Caki2 (cell line): ENCODE data around the gene LAP3. TPM values are rescaled to one million over a fixed set of nuclear protein-coding genes. Genes with fewer than 3 reads are reported as not detected.
"Not testable (repeated sequence)": the region's sequence is repeated elsewhere in the genome, so short reads cannot be mapped to it uniquely, and the experiment has no call there.

ENCODE experiments used
- DNase-seq: peaks from one replicate; pipeline ENCODE4 v3.0.0-alpha.2; 2015; ENCODE audit warnings: low read depth
- in situ Hi-C: cut with HindIII; loops from 2 replicates; pipeline ENCODE4 v1.10.0; 2016; ENCODE audit warnings: low sequenced_read_pairs, low pct_unique_long_range_greater_than_20kb, mixed read lengths
- total RNA-seq: library from RNA; depleted of rRNA; stranded (reverse); fragments of >200 nt; shearing (Covaris generic); gene quantifications from 2 replicates; pipeline ENCODE4 v1.2.3, GENCODE V29; 2014; ENCODE audit warnings: low replicate concordance

Gene LAP3
- total RNA-seq, 1 experiment from 2014 or later: 73.7 TPM

- in situ Hi-C loops: no loop called here
- no peak for DNase-seq
Observed at GRCh38 chr4:17559709-17560048, 17.3 kb upstream of the LAP3 start.

- in situ Hi-C loops: no loop called here
- DNase-seq: no peak
Observed at GRCh38 chr4:17560065-17560673, 16.8 kb upstream of the LAP3 start.

- in situ Hi-C loops: no loop called here
- no peak for DNase-seq
Observed at GRCh38 chr4:17561195-17561909, 15.6 kb upstream of the LAP3 start.

GRCh38 chr4:17562157-17562556 lies 14.8 kb upstream of the LAP3 start:
- in situ Hi-C loops: no loop called here
- no peak for DNase-seq

DNA sequence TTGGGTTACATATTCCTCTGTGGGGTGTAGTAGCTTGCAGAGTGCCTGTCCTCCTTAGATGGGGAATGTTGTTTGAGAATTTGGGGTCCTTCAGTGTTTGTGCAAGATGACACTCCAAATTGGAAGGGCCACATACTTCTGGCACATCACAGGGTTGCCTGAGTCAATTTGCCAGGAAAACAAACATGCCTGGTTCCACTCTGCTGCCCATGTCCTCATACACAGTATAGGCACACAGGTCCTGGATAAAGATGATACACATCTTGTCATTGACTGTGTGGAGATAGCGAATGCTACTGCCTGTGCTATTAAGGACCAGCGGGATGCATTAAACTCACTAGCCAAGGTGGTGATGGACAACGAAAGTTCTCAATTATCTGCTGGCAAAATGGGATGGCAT lies 11.2 kb upstream of the LAP3 start:
- in situ Hi-C loops: no loop called here
- no peak for DNase-seq

DNA sequence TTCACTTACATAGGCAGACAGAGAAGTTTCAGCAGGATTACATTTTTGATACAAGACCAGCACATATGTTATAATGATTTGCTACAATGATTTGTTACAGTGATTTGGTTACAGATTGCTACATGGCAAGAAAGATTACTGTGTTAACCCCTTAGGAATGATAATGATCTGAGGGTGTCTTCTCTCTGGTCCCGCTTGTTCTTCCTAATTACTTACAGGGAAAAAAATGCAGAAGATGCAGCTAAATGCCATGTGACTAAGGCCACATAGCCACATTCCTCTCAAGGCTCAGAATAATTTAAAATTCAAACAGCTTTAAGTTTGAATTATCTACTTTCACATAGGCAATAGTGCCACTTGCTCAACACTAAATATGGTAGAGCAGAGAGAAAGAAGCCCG lies 9.7 kb upstream of the LAP3 start:
- in situ Hi-C loops: no loop called here

DNA sequence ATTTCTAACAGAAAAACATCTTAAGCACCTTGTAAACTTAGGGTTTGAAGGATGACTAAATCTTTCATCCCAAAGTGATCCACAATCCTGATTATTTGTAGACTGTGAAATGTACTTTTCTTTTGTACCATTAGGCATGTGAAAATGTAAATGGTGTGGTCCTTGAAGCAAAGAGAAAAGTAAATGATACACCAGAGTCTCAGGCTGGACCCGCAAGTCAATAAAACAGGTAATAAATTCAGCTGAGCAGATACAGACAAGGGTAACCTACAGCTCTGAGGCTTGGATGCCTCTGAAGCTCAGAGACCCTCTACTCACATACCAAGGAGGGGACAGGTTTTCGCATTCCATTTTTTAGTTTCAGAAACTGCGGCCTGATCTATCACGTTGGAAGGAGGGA lies 2.8 kb upstream of the LAP3 start:
- in situ Hi-C loops: no loop called here

More for the DNA sequence above, 9.7 kb upstream of the LAP3 start:
- DNase-seq: no peak

DNA sequence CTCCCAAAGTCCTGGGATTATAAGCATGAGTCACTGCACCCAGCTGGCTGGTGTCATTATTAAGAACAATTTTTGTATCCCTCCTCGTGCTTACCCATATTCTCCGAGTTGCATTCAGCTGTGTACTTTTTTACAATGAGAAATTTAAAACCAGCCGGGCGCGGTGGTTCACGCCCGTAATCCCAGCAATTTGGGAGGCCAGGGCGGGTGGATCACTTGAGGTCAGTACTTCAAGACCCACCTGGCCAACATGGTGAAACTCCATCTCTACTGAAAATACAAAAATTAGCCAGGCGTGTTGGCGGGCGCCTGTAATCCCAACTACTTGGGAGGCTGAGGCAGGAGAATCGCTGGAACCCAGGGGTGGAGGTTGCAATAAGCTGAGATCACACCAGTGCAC lies 1.8 kb upstream of the LAP3 start:
- in situ Hi-C loops, DNase-seq: not testable (repeated sequence)

More for the DNA sequence above, 2.8 kb upstream of the LAP3 start:
- DNase-seq: no peak

DNA sequence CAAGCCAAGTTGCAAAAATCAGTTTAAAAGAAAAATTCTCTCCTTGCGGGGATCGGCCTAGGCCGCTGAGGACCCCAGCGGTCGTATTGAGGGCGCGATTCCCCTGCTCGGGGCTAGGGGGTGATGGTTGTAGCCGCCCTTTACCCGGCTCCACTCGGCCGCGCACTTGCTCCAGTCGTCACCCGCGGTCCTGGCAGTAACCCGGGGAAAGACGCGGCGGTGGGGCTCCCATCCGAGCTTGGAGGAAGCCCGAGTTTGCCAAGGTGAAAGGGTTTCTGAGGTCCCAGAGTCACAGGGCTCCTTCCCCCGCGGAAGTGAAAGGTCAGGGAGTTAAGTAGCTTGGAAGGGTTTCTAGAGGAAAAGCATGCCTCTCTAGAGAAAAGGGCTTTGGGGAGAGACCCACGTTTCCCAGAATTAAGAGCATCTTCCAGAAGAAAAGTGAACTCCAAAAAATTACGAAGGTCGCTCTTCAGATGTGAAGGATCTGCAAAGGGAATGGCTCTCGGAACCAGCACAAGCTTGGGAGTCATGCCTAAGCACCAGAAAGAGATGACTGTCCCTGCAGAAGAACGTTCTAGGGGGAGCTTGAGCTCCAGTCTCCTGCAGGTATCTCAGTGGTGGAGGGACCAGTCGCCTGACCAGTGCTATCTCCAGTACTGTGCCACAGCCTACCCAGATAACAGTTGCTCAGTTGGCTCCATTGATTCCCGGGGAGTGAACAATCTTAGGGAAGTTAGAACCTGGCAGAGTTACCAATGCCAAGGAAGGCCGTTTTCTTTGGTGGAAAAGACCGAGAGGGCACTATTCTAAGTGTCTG lies 875 bp downstream of the LAP3 start:
- in situ Hi-C loops: no loop called here

GRCh38 chr4:17578482-17578891 lies 1.5 kb downstream of the LAP3 start:
- in situ Hi-C loops: no loop called here
- DNase-seq: no peak

More for the DNA sequence above, 875 bp downstream of the LAP3 start:
- DNase-seq: no peak

GRCh38 chr4:17580969-17581368 lies 4.0 kb downstream of the LAP3 start:
- in situ Hi-C loops: no loop called here
- DNase-seq: no peak

DNA sequence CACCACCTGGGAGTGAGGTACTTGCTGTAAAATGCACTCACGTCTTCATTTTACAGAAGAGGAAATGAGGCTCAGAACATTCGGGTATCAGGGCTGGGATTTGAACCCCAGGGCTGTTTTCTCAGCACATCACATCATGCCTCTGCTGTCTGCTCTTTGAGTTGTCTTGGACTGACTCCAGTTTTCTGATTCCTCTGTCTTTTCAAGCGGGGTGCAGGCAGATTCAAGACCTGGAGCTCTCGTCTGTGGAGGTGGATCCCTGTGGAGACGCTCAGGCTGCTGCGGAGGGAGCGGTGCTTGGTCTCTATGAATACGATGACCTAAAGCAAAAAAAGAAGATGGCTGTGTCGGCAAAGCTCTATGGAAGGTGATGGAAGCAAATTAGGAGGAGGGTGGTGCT lies 6.3 kb downstream of the LAP3 start:
- in situ Hi-C loops: no loop called here
- DNase-seq: no peak

- in situ Hi-C loops: no loop called here
- no peak for DNase-seq
Observed at GRCh38 chr4:17583941-17584340, 6.9 kb downstream of the LAP3 start.

- in situ Hi-C loops: no loop called here
- no peak for DNase-seq
Observed at GRCh38 chr4:17584521-17585213, 7.7 kb downstream of the LAP3 start.

GRCh38 chr4:17587094-17587822 lies 10.3 kb downstream of the LAP3 start:
- in situ Hi-C loops: no loop called here
- DNase-seq: no peak

- in situ Hi-C loops: no loop called here
- no peak for DNase-seq
Observed at GRCh38 chr4:17589355-17589754, 12.4 kb downstream of the LAP3 start.

- in situ Hi-C loops: no loop called here
- DNase-seq: no peak
Observed at GRCh38 chr4:17595471-17596005, 18.5 kb downstream of the LAP3 start.

GRCh38 chr4:17597517-17597916 lies 20.5 kb downstream of the LAP3 start:
- peak; percentile 29 for DNase-seq
- in situ Hi-C loops: no loop called here
